GM19452 (cell line): ENCODE data around the gene ECHS1.
"Not testable (repeated sequence)": the region's sequence is repeated elsewhere in the genome, so short reads cannot be mapped to it uniquely, and the experiment has no call there.

Experiments
- ATAC-seq: cut with Tn5 transposase; IDR thresholded peaks from one replicate; pipeline ENCODE4 v1.9.1; 2021; ENCODE audit not compliant: unreplicated experiment

Gene ECHS1

GRCh38 chr10:133373174-133374090 is at the start of gene ECHS1:
Gene ECHS1 (minus strand): TSS chr10:133373354. CDS start chr10:133373333, 21 bp downstream.
- ATAC-seq = peak; percentile 99

DNA sequence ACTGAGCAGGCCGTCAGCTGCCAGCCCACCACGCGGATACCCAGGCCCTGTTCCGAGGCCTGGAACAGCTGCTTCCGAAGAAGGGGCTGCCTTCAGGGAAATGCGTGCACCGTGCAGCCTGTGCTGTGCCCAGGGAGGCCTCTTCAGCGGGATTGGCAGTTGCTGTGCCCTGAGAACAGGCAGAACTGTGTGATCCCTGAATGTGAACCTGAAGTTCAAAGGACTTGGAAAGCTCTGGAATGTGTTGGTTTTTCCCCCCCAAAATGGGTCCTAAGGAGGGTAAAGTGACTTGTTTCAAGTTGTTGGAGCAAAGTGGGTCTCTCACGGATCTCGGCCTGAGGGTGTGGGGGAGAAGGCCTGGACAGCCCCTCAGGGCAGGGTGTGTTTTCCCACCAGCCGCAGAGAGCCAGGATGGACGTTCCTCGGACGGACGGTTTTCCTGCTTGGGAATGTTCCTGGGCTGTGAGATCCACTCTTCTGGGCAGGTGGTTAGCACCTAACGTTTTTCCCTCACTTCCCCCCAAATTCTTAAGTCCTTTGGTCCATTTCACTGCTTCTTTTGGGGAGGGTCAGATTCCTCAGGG is 49.2 kb upstream of the ECHS1 start:
- ATAC-seq = no peak

DNA sequence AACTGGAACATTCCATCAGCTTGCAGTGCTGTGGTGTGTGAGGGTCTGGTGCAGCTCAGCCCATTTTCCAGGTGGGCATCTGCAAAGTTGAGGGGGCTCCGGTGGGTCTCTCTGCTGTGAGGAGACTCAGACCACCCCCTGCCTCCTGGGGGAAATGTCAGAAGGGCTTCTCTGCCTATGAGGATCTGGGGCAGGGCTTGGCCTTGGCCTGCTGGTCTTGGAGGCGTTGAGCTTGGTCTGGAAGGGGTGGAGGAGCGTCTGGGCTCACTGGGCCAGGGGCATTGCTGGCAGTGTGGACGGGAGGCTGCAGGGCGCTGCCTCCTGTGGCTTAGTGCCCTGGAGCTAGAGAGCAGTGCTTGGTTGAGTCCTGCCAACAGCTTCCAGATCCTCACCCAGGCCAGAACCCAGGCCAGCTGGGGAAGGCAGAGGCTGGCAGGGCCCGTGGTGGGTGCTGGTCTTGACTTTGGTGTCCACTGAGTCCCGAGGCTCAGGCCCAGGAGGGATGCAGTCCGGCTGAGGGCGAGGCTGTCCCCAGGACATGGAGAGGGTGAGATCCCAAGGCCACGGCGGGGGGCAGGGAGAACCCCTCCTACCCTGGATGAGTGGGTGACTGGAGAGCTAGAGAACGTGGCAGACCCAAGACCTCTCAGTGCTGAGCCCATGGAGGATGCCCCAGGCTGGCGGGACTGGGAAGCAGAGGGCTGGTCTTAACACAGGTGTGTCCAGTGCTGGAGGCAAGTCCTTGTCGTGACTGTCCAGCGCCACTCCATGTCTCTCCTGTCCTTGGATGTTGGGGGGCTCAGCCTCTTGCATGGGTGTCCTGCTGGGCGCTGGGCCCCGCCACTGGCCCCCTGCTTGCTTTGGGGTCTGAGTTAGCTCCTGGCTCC is 48.4 kb upstream of the ECHS1 start:
- no peak for ATAC-seq

GRCh38 chr10:133420579-133420978 is 47.4 kb upstream of the ECHS1 start:
- no peak for ATAC-seq

- no peak for ATAC-seq
Measured at GRCh38 chr10:133420028-133420427, 46.9 kb upstream of the ECHS1 start.

- ATAC-seq = no peak
Measured at GRCh38 chr10:133419211-133419950, 46.2 kb upstream of the ECHS1 start.

- no peak for ATAC-seq
Measured at GRCh38 chr10:133418289-133418993, 45.3 kb upstream of the ECHS1 start.

DNA sequence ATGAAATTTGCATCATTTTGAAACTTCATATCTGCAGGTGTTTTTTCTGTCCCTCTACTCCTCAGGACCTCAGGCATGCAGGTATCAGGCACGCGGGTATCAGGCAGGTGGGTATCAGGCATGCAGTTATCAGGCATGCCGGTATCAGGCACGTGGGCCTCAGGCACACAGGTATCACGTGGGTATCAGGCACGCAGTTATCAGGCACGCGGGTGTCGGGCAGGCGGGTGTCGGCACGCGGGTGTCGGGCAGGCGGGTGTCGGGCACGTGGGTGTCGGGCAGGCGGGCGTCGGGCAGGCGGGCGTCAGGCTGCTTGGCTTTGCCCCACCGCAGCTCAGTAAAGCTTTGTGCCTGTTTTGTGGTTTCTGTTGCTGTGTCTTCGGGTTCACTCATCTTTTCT is 42.6 kb upstream of the ECHS1 start:
- no peak for ATAC-seq

DNA sequence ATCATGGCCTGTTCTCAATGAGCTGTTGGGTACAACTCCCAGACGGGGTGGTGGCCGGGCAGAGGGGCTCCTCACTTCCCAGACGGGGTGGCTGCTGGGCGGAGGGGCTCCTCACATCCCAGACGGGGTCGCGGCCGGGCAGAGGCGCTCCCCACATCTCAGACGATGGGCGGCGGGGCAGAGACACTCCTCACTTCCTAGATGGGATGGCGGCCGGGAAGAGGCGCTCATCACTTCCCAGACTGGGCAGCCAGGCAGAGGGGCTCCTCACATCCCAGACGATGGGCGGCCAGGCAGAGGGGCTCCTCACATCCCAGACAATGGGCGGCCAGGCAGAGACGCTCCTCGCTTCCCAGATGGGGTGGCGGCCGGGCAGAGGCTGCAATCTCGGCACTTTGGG is 41.2 kb upstream of the ECHS1 start:
- not testable (repeated sequence) for ATAC-seq

DNA sequence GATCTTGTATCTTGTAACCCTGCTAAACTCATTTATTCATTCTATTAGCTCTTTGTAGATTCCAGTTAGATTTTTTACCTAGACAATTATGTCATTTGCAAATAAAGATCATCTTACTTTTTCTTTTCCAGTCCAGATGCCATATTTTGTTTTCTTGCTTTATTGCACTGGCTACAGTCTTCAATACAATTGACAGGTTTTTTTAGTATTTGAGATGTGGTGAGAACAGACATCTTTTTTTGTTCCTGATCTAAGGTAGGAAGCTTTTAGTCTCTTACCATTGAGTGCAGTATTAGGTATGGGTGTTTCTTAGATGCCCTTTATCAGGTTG is 39.2 kb upstream of the ECHS1 start:
- ATAC-seq = no peak

DNA sequence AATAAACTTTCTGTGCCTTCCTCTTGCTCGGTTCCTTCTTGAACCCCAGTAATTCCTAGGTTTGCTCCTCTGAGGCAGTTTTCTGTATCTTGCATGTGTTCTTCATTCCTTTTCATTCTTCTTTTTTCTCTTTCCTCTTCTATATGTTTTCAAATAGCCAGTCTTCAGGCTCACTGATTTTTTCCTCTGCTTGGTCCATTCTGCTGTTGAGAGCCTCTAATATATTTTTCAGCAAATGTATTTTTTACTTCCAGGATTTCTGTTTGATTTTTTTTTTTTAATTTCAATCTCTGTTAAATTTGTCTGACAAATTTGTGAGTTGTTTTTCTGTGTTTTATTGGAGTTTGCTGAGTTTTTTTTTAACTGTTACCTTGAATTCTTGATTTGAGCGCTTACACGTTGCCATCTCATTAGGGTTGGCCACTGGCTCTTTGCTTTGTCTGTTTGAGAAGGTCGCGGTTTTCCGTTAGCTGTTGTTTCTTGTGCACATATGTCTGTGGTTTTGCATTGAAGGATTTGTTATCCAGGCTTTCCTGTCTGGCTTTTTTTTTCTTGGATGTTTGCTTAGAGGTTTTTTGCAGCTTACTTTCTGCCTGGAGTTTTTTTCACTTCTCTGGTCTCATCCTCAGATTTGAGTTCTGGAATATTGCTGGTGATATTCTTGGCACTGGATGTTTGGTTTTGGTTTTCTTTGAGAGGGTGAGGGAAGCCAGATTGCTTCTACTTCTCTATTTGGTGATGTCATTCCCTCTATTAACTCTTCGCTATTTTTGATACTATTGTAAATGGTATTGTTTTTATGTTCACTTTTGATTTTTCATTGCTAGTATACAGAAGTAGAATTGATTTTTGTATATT is 38.6 kb upstream of the ECHS1 start:
- ATAC-seq = no peak

- ATAC-seq = peak; percentile 66
Measured at GRCh38 chr10:133405844-133406527, 32.8 kb upstream of the ECHS1 start.

- ATAC-seq = no peak
Measured at GRCh38 chr10:133405272-133405671, 32.1 kb upstream of the ECHS1 start.

DNA sequence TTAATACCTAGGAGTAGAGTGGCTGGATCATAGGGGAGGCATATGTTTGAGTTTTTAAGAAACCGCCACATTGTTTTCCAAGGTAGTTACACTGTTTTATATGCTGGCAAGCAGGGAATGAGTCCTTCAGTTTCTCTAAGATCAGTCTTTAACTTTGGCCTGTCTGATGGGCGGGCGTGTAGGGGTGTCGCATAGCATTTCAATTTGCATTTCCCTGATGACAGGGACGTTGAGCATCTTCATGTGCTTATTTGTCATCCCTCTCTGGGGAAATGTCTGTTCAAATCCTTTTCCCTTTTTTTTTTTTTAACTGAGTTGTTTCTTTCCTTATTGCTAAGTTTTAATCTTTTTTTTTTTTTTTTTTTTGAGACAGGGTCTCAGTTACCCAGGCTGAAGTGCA is 30.6 kb upstream of the ECHS1 start:
- ATAC-seq = no peak

- no peak for ATAC-seq
Measured at GRCh38 chr10:133403359-133403758, 30.2 kb upstream of the ECHS1 start.

DNA sequence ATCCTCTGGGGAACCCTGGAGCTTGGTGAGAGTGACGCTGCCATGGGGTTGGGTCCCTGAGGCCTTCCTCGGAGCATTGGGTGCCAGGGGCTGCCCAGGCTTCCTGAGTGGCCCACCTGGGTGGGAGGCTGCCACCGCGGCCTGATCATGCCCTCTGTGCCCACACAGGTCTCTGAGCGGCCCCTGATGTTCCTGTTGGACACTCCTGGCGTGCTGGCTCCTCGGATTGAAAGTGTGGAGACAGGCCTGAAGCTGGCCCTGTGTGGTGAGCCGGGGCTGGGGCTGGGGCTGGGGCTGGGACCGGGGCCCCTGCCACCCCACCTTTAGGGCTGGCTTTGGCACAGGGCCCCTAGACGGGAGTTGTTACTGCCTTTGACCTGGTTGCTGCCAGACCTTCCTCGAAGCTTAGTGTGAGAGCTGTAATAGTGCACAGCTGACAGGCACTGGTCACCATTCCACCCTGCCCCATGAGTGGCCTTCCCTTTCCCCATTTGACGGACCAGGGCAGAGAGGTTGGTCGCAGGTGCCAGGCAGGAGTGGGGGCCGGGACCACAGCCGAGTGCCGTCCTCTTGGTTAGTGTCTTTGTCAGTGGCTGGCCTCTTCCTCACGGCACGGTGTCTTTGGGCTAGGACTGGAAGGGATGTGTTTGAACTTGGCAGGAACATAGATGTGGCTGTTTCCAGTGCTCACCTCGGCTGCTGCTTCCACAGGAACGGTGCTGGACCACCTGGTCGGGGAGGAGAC is 29.0 kb upstream of the ECHS1 start:
- ATAC-seq = no peak

DNA sequence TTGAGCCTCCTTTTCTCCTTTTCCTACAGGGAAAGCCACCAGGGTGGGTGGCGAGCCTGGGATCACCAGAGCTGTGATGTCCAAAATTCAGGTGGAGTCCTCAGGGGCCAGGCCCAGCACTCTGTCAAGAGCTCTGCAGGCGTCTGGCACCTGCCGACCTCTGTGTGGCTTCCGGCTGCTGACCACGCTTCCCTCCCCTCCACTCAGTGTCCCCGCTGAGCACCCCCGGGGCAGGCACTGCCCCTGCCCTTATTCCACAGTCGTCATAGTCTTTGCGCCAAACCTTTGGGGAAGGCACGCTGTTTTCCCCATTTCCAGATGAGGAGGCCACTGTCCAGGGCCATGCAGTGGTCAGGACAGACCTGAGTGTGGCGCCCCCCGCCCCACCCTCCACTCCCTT is 28.3 kb upstream of the ECHS1 start:
- ATAC-seq = peak; percentile 10
